GM12892 (cell line): ENCODE measurements around the gene GOPC.

ENCODE experiments used
- POLR2A ChIP-seq: IDR thresholded peaks from 2 replicates; pipeline ENCODE4 v1.6.1; 2011; ENCODE audit warnings: low read depth, low read length, control low read depth
- POLR2AphosphoS5 ChIP-seq: IDR thresholded peaks from 2 replicates; pipeline ENCODE4 v1.6.1; 2011; ENCODE audit warnings: low read depth, low read length, control low read depth
- TAF1 ChIP-seq: IDR thresholded peaks from 2 replicates; pipeline ENCODE4 v1.6.1; 2011; ENCODE audit warnings: low read depth, mild to moderate bottlenecking, control low read depth, low read length, borderline replicate concordance

GRCh38 chr6:117525607-117526006 is 76.7 kb downstream of the GOPC start:
- TF ChIP-seq POLR2A: no peak
- no peak for TF ChIP-seq TAF1
- TF ChIP-seq POLR2AphosphoS5: no peak
